HG03175 (cell line): ENCODE results near the gene TRABD2B.

Experiments
- ATAC-seq: cut with Tn5 transposase; IDR thresholded peaks from one replicate; pipeline ENCODE4 v1.9.1; 2021; ENCODE audit warnings: mild to moderate bottlenecking, moderate library complexity; ENCODE audit not compliant: unreplicated experiment

The TRABD2B gene

GRCh38 chr1:47856996-47857395 lies 140.2 kb downstream of the TRABD2B start:
- ATAC-seq = no peak

GRCh38 chr1:47855230-47855629 lies 142.0 kb downstream of the TRABD2B start:
- ATAC-seq = no peak

DNA sequence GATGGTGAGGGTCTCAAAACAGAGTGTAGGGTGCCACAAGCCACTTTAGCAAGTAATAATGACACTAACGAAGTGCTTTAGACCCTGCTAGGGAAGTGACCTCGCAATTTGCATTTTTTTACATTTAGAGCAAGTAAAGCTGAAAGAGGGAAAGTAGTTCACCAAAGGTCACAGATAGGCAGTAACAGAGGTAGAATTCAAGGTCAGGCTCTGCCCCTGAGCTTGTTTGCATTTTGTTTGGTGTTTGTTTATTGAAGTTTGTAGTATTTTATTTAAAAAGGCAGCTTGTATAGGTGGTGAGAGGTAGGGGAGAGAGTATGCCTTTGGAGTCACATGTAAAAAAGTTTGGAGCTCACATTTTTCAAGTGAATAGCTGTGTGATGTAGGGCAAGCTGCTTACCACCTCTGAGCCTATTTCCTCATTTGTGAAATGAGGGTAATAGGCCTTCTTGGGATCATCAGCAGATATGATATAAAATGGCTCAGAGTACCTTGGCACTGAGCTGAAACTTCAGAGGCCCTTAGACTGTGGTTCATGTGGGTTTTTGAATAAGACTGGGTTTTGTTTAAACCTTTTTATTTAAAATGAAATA lies 142.5 kb downstream of the TRABD2B start:
- ATAC-seq = no peak

- ATAC-seq = no peak
Measured at GRCh38 chr1:47853852-47854251, 143.3 kb downstream of the TRABD2B start.

DNA sequence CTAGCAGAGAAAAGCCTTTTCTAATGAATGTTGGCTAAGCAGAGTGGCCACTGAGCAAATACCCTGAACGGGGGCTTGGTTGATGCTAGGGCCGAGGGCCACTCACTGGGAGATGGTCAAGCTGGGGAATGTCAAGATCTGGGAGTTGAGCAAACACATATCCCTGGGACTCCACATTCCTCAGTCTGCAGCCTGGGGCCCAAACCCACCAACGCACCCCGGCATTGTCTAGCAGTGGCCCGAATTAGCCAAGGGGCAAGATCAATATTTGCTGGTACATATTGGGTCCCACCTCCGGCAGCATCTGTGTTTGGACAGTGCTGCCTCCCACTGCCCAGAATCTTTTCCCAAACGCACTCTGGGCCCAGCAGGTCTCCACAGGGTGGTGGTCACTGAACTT lies 144.1 kb downstream of the TRABD2B start:
- no peak for ATAC-seq

DNA sequence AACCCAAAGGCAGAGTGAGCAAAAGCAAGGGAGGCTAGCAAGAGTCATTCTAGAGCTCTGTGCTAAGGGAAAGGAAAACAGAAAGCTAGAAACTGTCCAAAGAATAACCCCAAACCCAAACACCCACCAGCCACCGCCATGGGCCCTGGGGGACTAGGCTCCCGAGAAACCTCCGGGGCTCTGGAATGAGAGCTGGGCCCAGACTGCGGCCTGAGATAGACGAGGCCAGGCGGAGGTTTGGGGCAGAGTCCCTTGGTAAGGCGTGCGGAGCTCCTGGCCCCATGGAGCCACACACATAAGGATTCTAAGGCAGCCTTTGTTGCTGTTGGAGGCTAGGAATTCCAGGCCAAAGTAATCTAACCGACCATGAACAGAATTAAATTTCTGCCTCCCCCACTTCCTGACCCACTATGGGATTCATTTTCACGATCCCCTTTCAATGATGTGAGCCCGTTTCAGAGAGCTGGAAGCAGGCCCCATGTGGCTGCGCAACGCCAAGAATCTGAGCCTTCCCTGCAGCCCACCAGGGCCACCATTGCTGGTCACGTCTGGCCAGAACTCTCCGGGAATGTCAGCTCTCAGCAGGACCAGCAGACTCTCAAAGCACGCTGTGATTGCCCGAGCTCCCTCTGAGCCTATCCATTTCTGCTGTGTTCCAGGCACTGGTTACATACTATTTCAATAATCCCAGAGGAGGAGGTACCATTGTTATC lies 145.0 kb downstream of the TRABD2B start:
- ATAC-seq = no peak

DNA sequence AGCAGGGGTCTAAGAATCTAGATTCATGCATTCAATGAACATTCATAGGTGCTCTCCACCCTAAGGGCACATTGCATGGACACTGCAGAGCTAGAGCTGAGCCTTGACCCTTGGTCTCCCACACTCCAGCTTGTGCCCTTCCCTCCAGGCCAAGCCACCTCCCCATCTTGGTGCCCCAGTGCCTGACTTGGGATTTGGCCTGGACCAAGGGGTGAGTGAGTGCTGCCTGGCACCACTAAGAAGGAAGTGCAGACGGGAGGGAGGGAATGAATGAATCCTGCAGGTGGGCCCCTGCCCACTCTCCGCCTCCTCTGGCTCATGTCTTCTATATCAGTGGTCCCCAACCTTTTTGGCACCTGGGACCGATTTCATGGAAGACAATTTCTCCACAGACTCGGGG lies 146.7 kb downstream of the TRABD2B start:
- no peak for ATAC-seq

GRCh38 chr1:47849591-47850261 lies 147.5 kb downstream of the TRABD2B start:
- no peak for ATAC-seq

DNA sequence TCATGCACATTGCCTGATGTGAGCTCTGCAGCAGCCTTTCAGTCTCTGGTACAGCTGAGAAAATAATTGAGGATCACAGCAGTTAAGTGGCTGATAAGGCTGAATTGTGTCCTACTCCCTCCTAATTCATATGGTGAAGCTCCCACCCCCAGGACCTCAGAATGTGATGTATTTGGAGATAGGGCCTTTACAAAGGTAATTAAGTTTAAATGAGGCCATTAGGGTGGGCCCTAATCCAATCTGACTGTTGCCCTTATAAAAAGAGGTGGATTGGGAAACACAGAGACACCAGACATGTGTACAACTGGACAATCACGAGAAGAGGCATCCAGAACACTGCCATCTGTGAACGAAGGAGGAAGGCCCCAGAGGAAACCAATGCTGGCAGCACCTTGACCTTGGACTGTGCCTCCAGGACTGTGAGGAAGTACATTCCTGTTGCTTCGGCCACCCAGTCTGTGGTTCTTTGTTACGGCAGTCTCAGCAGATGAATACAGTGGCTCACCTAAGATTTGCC lies 148.1 kb downstream of the TRABD2B start:
- ATAC-seq = no peak

- no peak for ATAC-seq
Measured at GRCh38 chr1:47847763-47848162, 149.4 kb downstream of the TRABD2B start.

GRCh38 chr1:47844558-47844955 lies 152.6 kb downstream of the TRABD2B start:
- no peak for ATAC-seq

DNA sequence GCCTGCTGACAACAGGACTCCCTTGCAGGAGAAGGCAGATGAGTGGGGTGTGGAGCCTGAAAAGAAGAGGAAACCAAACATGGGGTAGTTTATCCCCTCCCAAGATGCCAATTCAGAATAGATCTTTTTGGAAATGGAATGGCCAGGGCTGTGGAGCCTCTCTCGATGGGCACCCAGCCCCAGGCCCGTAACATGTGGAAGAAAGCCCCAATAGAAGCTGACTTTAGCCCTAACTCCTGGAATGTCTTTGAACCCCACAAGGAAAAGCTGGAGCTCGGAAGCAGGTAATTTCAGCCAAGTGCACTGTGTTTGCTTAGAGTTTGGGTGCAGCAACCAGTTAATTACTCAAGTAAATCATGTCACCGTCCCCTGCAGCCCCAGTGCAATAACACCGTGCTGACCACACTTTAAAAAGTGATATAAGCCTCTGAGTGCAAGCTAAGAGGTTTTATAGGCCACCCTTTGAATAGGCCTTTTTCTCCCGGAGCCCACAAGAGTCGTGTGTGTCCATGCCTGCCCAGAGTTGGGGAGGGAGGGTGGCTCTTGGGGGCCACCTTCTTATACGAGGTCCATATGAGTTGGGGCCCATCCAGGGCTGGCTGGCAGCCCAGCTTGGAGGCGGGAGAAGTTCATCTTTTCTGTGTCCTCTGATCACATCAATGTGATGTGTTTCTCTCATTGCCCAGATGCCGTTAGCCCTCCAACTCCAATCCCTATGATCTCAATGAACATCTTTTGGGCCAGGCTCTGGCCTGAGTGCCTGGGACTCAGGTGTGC lies 153.2 kb downstream of the TRABD2B start:
- ATAC-seq = no peak

DNA sequence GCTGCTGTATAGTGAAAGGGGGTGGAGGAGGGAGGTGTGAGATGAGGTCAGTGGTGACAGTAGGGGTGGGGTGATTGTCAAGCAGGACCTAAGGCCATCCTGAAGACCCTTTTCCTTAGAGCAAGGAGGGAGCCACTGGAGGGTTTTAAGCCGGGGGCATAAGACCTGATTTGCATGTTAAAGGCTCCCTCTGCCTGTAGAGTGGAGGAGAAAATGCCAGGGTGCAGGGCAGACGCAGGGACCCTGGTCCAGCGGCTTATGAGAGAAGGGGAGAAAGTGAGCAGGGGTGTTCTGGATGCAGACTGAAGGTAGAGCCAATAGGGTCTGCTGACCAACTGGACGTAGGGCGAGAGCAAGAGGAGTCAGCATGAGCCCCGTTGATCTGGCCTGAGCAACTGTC lies 154.1 kb downstream of the TRABD2B start:
- ATAC-seq = no peak

DNA sequence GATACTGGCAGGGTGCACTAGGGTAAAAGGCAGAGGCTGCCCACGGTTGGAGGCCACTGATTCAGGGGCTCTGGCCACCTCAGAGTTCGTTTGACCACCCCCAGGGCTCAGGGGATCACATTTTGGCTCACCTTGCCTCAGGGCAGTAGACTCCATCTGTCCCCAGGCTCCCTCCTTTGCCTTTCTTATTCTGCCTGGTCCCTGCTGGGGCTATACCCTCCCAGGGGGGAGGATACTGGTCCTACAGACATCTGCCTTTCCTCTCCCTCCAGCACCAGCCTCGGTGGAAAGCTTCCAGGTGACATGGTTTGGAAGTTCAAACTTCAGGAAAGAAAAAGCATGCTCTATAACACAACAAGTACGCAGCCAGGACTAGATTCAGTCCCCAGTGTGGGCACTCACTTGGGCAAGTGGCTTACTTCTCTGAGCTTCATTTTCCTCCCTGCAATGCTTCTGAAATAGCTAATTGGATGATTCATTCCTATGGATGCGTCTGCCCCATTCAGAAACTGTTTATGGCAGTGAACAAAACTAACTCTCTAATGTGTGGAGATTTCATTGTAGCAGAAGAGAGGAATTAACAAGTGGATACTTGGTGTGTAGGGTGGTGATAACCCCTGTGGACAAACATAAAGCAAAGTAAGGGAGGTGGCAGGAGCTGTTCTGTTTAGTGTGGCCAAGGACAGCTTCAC lies 154.8 kb downstream of the TRABD2B start:
- ATAC-seq = no peak

GRCh38 chr1:47841356-47841755 lies 155.8 kb downstream of the TRABD2B start:
- no peak for ATAC-seq

- ATAC-seq = no peak
Measured at GRCh38 chr1:47840393-47841190, 156.6 kb downstream of the TRABD2B start.

GRCh38 chr1:47839433-47839760 lies 157.8 kb downstream of the TRABD2B start:
- ATAC-seq = no peak

DNA sequence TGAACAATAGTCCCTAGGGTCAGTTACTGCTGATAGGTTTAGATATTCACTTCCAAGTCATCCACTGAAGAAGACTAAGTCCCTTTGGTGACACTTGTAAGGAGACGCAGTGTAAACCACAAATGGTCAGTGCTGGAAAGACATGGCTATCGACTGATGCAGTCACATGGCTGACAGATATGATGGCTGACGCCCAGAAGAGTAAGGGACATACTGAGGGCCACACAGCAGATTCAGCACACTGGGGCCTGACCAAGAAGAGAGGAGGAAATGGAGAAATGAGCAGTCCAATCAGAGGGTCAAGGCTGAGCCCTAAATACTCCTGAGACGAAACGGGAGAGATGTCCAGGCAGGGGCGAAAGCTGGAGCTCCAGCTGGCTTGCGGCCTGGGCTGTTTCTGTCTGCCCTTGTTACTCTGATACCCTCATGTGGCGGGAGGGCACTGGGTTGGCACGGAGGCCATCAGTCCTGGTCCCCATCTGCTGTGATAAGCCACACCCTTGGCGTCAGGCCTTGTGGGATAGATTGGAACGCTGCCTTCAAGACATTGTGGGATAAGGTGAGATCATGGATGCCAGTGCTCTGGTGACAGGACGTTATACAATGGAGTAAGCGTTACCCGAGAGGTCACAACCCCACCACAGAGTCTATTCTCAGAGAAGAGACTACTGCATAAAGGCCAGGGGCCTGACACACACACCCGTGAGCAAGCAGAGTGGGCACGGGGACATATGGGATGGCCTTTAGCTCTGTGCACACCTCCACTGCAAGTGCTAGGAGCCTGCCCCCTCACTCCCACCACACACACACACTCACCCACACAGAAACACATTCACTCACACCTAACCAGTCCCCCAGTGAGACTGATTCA lies 158.4 kb downstream of the TRABD2B start:
- no peak for ATAC-seq
